Measurements from ENCODE around the gene APC.

The APC gene

DNA sequence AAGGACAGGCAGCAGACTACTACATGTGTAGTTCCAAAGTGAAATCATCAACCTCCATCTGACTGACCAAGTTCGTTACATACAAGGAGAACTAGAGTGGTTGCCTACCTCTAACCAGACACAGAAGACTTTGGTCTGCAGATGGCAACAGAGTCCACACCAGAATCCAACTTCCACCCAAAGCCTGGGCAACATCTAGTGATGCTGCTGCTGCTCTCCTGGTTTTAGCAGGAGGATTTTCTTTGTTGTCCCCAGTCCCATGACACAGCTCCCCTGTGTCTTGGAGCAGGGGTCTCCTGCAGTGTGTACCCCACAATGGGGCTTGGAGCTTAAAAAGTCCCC is 46.4 kb upstream of the APC start:
- no peaks in the 10 kb centered on the region for H3K36me3 ChIP-seq (replicated peaks; ENCODE audit: low read depth, low read length)
- H4K20me1 ChIP-seq (ENCODE audit: insufficient read depth, low read length), result no peaks in the 10 kb centered on the region
- H3K4me3 ChIP-seq (ENCODE audit: low read length), result no peak overlapping the region
- no peak overlapping the region for H2AFZ ChIP-seq (ENCODE audit: low read depth, low read length)
- no peak overlapping the region for H3K9ac ChIP-seq (ENCODE audit: low read length)
- no peaks in the 10 kb centered on the region for H3K79me2 ChIP-seq (ENCODE audit: low read length)
- TF ChIP-seq EZH2phosphoT487 (IDR thresholded peaks at IDR 0.05; ENCODE audit: low read depth), result no peak
- TF ChIP-seq CTCF (IDR thresholded peaks at IDR 0.05; ENCODE audit: low read depth, low read length), result peak; percentile 29; the same call in 1 of the 2 replicates
- H3K4me2 ChIP-seq (ENCODE audit: low read length), result no peak overlapping the region
- no peaks in the 10 kb centered on the region for H3K9me3 ChIP-seq (ENCODE audit: insufficient read depth, low read length)
- H3K27ac ChIP-seq (ENCODE audit: low read length), result no peak overlapping the region
- no peaks in the 10 kb centered on the region for H3K27me3 ChIP-seq (ENCODE audit: low read depth, low read length)
- peaks cover 11% of the 10 kb centered on the region for H3K4me1 ChIP-seq (ENCODE audit: low read length)

DNA sequence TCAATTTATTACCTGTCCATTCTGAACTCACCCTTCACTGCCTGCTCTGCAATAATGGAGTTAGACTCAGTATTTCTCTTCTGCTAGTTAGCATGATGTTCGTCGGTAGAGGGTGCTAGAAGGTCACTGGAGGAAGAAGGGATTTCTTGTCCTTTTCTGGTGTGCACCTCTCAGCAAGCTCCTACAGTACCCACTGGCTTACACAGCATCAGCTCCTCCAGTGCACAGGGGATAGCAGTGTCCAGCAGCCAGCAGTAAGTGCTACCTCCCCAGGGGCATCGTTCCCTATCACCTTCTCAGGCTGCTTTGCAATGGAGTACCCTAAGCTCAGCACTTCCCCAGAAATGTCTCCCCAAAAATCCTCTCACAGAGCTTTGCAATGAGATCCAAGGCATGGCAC is 45.9 kb upstream of the APC start:
- Histone ChIP-seq H4K20me1 (ENCODE audit: insufficient read depth, low read length) (no peaks in the 10 kb centered on the region), H3K9me3 (ENCODE audit: insufficient read depth, low read length) (no peaks in the 10 kb centered on the region), H3K27me3 (ENCODE audit: low read depth, low read length) (no peaks in the 10 kb centered on the region), H3K79me2 (ENCODE audit: low read length) (no peaks in the 10 kb centered on the region), H3K4me1 (ENCODE audit: low read length) (peaks cover 11% of the 10 kb centered on the region), H3K9ac (ENCODE audit: low read length) (no peak overlapping the region), H2AFZ (ENCODE audit: low read depth, low read length) (no peak overlapping the region), H3K36me3 (replicated peaks; ENCODE audit: low read depth, low read length) (no peaks in the 10 kb centered on the region), H3K27ac (ENCODE audit: low read length) (no peak overlapping the region), H3K4me2 (ENCODE audit: low read length) (peak overlapping the region; percentile 56), H3K4me3 (ENCODE audit: low read length) (no peak overlapping the region)
- TF ChIP-seq EZH2phosphoT487 (IDR thresholded peaks at IDR 0.05; ENCODE audit: low read depth), result no peak
- TF ChIP-seq CTCF (IDR thresholded peaks at IDR 0.05; ENCODE audit: low read depth, low read length), result no peak

GRCh38 chr5:112692472-112692871 is 45.2 kb upstream of the APC start:
- Histone ChIP-seq H2AFZ (ENCODE audit: low read depth, low read length) (no peak overlapping the region), H3K4me2 (ENCODE audit: low read length) (peak overlapping the region; percentile 56), H3K4me3 (ENCODE audit: low read length) (no peak overlapping the region), H3K27ac (ENCODE audit: low read length) (no peak overlapping the region), H3K79me2 (ENCODE audit: low read length) (no peaks in the 10 kb centered on the region), H3K9me3 (ENCODE audit: insufficient read depth, low read length) (no peaks in the 10 kb centered on the region), H3K4me1 (ENCODE audit: low read length) (peaks cover 11% of the 10 kb centered on the region), H3K27me3 (ENCODE audit: low read depth, low read length) (no peaks in the 10 kb centered on the region), H4K20me1 (ENCODE audit: insufficient read depth, low read length) (no peaks in the 10 kb centered on the region), H3K36me3 (replicated peaks; ENCODE audit: low read depth, low read length) (no peaks in the 10 kb centered on the region), H3K9ac (ENCODE audit: low read length) (no peak overlapping the region)
- TF ChIP-seq EZH2phosphoT487 (IDR thresholded peaks at IDR 0.05; ENCODE audit: low read depth) (no peak), CTCF (IDR thresholded peaks at IDR 0.05; ENCODE audit: low read depth, low read length) (no peak)

- Histone ChIP-seq H3K27ac (ENCODE audit: low read length) (no peak overlapping the region), H3K9me3 (ENCODE audit: insufficient read depth, low read length) (no peaks in the 10 kb centered on the region), H3K27me3 (ENCODE audit: low read depth, low read length) (no peaks in the 10 kb centered on the region), H3K79me2 (ENCODE audit: low read length) (no peaks in the 10 kb centered on the region), H3K4me3 (ENCODE audit: low read length) (no peak overlapping the region), H3K4me1 (ENCODE audit: low read length) (peaks cover 11% of the 10 kb centered on the region), H4K20me1 (ENCODE audit: insufficient read depth, low read length) (no peaks in the 10 kb centered on the region), H3K4me2 (ENCODE audit: low read length) (no peak overlapping the region), H3K36me3 (replicated peaks; ENCODE audit: low read depth, low read length) (no peaks in the 10 kb centered on the region), H3K9ac (ENCODE audit: low read length) (no peak overlapping the region), H2AFZ (ENCODE audit: low read depth, low read length) (no peak overlapping the region)
- TF ChIP-seq CTCF (IDR thresholded peaks at IDR 0.05; ENCODE audit: low read depth, low read length) (no peak), EZH2phosphoT487 (IDR thresholded peaks at IDR 0.05; ENCODE audit: low read depth) (no peak)
Observed at GRCh38 chr5:112693301-112693700, 44.4 kb upstream of the APC start.
